Upper lobe of left lung (tissue), 6 donors: Measurements from ENCODE around the gene ZFAND6. TPM values are rescaled to one million over a fixed set of nuclear protein-coding genes. Genes with fewer than 3 reads are reported as not detected.
A peak's percentile ranks its signal among the peaks of the same experiment; 100 is the strongest.

Experiments
- ATAC-seq, 2 donors: fragments of 200-7000 bp; cut with Tn5 transposase; one replicate each; pipeline ENCODE4 v1.9.1; 2022; ENCODE audit warnings: mild to moderate bottlenecking in 2 of 2, moderate library complexity in 2 of 2; ENCODE audit not compliant: low FRiP score in 2 of 2
- DNase-seq, 2 donors: peaks; one replicate each; pipeline ENCODE4 v3.0.0-alpha.2; 2019 to 2020
- H3K27ac ChIP-seq, 4 donors: fragments of 200-600 bp; sonication (generic); one replicate each; pipeline ENCODE4 v1.5.1; 2016 to 2019
- H3K27me3 ChIP-seq, 4 donors: fragments of 200-600 bp; sonication (generic); one replicate each; pipeline ENCODE4 v1.5.1; 2017 to 2019
- H3K36me3 ChIP-seq, 4 donors: fragments of 200-600 bp; sonication (generic); one replicate each; pipeline ENCODE4 v1.5.1; 2016 to 2019
- H3K4me1 ChIP-seq, 4 donors: fragments of 200-600 bp; sonication (generic); one replicate each; pipeline ENCODE4 v1.5.1; 2018 to 2019
- H3K4me3 ChIP-seq, 4 donors: fragments of 200-600 bp; sonication (generic); one replicate each; pipeline ENCODE4 v1.5.1; 2017 to 2019; ENCODE audit warnings: mild to moderate bottlenecking in 2 of 4, moderate library complexity in 1 of 4
- H3K9me3 ChIP-seq, 4 donors: fragments of 200-600 bp; sonication (generic); one replicate each; pipeline ENCODE4 v1.5.1; 2018 to 2019
- CTCF ChIP-seq, 6 experiments: fragments of 450-650 bp in 4 of 6; fragments of 200-600 bp in 2 of 6; sonication (generic) in 2 of 6; IDR thresholded peaks; one replicate each; pipeline ENCODE4 v1.5.1; 2016 to 2019; ENCODE audit warnings: antibody characterized with exemption in 6 of 6
- EP300 ChIP-seq, 4 donors: sonication (generic); formaldehyde crosslinking; IDR thresholded peaks; one replicate each; pipeline ENCODE4 v1.5.1; 2017; ENCODE audit warnings: antibody characterized with exemption in 4 of 4, control low read depth in 2 of 4
- POLR2A ChIP-seq, 4 donors: fragments of 450-650 bp; IDR thresholded peaks; one replicate each; pipeline ENCODE4 v1.5.1; 2016 to 2017; ENCODE audit warnings: antibody characterized with exemption in 4 of 4, mild to moderate bottlenecking in 2 of 4
- POLR2AphosphoS5 ChIP-seq, 2 donors: sonication (generic); formaldehyde crosslinking; IDR thresholded peaks; one replicate each; pipeline ENCODE4 v1.5.1; 2017; ENCODE audit warnings: antibody characterized with exemption in 2 of 2
- WGBS, 2 donors: methylation state at CpG; one replicate each; pipeline ENCODE4 v1.1.5; 2017 to 2018; 5-methylcytosine and 5-hydroxymethylcytosine counted together
- total RNA-seq, 6 donors: library from RNA; depleted of rRNA in 4 of 6; stranded (reverse); fragments of >200 nt in 4 of 6; gene quantifications; one replicate each; pipeline versions ENCODE4 v1.1.0 to v1.2.1, GENCODE V29; 2016 to 2021
- donor health status: DM: no; HTN: no; CAD: no; lungs with moderate emphysema.
- donor health status: DM: no; HTN: yes; CAD: no; lungs with severe emphysema.

The ZFAND6 gene
- total RNA-seq, 6 donors from 2014 or later: 36.7 to 151 (median 70.5) TPM

GRCh38 chr15:80161468-80162016 is 102.1 kb downstream of the ZFAND6 start:
- DNase-seq (no peak), ATAC-seq (no peak)
- peaks cover 0 to 12% (median 4%) of the 10 kb centered on the region in 4 donors for H3K36me3 ChIP-seq
- H3K27ac ChIP-seq: peak overlapping the region; percentile 70 to 85 (median 82)
- H3K27me3 ChIP-seq: no peaks in the 10 kb centered on the region
- WGBS, 2 donors: 84 to 86% methylated on average over 6 of the region's 6 CpGs
- H3K4me3 ChIP-seq: no peak overlapping the region
- H3K4me1 ChIP-seq: peaks cover 27 to 40% (median 36%) of the 10 kb centered on the region in 4 donors
- TF ChIP-seq POLR2AphosphoS5 (IDR thresholded peaks at IDR 0.05): no peak
- no peak for TF ChIP-seq CTCF (IDR thresholded peaks at IDR 0.05)
- TF ChIP-seq EP300 (IDR thresholded peaks at IDR 0.05): no peak
- no peak for TF ChIP-seq POLR2A (IDR thresholded peaks at IDR 0.05)
- no peaks in the 10 kb centered on the region for H3K9me3 ChIP-seq

GRCh38 chr15:80162059-80162554 is 102.6 kb downstream of the ZFAND6 start:
- DNase-seq (no peak), ATAC-seq (no peak)
- Histone ChIP-seq H3K4me1 (peaks cover 22 to 34% (median 30%) of the 10 kb centered on the region in 4 donors), H3K4me3 (no peak overlapping the region), H3K9me3 (no peaks in the 10 kb centered on the region), H3K27me3 (no peaks in the 10 kb centered on the region), H3K27ac (peak overlapping the region in 3 of 4 donors; percentile 25 to 80 (median 59)), H3K36me3 (peaks cover 0 to 12% (median 4%) of the 10 kb centered on the region in 4 donors)
- 61 to 62% methylated on average over 5 to 6 of the region's 6 CpGs for WGBS, 2 donors
- TF ChIP-seq POLR2AphosphoS5 (IDR thresholded peaks at IDR 0.05) (no peak), POLR2A (IDR thresholded peaks at IDR 0.05) (no peak), EP300 (IDR thresholded peaks at IDR 0.05) (no peak), CTCF (IDR thresholded peaks at IDR 0.05) (no peak)

GRCh38 chr15:80163217-80163616 is 103.7 kb downstream of the ZFAND6 start:
- TF ChIP-seq CTCF (IDR thresholded peaks at IDR 0.05): no peak
- TF ChIP-seq POLR2AphosphoS5 (IDR thresholded peaks at IDR 0.05): no peak
- no peak for ATAC-seq
- H3K4me1 ChIP-seq: peaks cover 22 to 33% (median 30%) of the 10 kb centered on the region in 4 donors
- no peak for DNase-seq
- H3K27ac ChIP-seq: no peak overlapping the region
- H3K4me3 ChIP-seq: no peak overlapping the region
- 91 to 92% methylated on average over 5 of the region's 5 CpGs for WGBS, 2 donors
- peaks cover 0 to 10% (median 4%) of the 10 kb centered on the region in 4 donors for H3K36me3 ChIP-seq
- no peaks in the 10 kb centered on the region for H3K9me3 ChIP-seq
- no peaks in the 10 kb centered on the region for H3K27me3 ChIP-seq

GRCh38 chr15:80163897-80164296 is 104.4 kb downstream of the ZFAND6 start:
- Histone ChIP-seq H3K27me3 (no peaks in the 10 kb centered on the region), H3K27ac (no peak overlapping the region), H3K4me3 (no peak overlapping the region), H3K4me1 (peaks cover 22 to 33% (median 30%) of the 10 kb centered on the region in 4 donors), H3K36me3 (peaks cover 0 to 15% (median 4%) of the 10 kb centered on the region in 4 donors), H3K9me3 (no peaks in the 10 kb centered on the region)
- DNase-seq (no peak), ATAC-seq (no peak)
- TF ChIP-seq POLR2A (IDR thresholded peaks at IDR 0.05) (no peak), CTCF (IDR thresholded peaks at IDR 0.05) (no peak), POLR2AphosphoS5 (IDR thresholded peaks at IDR 0.05) (no peak), EP300 (IDR thresholded peaks at IDR 0.05) (no peak)
- 90 to 97% methylated on average over 1 of the region's 1 CpG for WGBS, 2 donors

- DNase-seq: no peak
- WGBS, 2 donors: 97% methylated on average over 8 of the region's 8 CpGs
- Histone ChIP-seq H3K27ac (no peak overlapping the region), H3K27me3 (no peaks in the 10 kb centered on the region), H3K4me1 (peaks cover 0 to under 1% (median 0%) of the 10 kb centered on the region in 4 donors), H3K36me3 (peaks cover 0 to 23% (median 2%) of the 10 kb centered on the region in 4 donors), H3K4me3 (no peak overlapping the region), H3K9me3 (no peaks in the 10 kb centered on the region)
- no peak for ATAC-seq
- TF ChIP-seq POLR2AphosphoS5 (IDR thresholded peaks at IDR 0.05): no peak
- TF ChIP-seq EP300 (IDR thresholded peaks at IDR 0.05): no peak
- no peak for TF ChIP-seq POLR2A (IDR thresholded peaks at IDR 0.05)
- no peak for TF ChIP-seq CTCF (IDR thresholded peaks at IDR 0.05)
These were observed 108.5 kb downstream of the ZFAND6 start for GRCh38 chr15:80167936-80168335.
